OCI-LY1 (cell line): ENCODE measurements around the gene NR1D2.

Experiments used
- H2AFZ ChIP-seq: fragments of 200-600 bp; sonication (generic), shearing (Covaris generic); 2 replicates; pipeline ENCODE4 v1.6.0; 2014; ENCODE audit warnings: antibody characterized with exemption, mild to moderate bottlenecking, low read length
- H3F3A ChIP-seq: fragments of 200-600 bp; sonication (generic), shearing (Covaris generic); 2 replicates; pipeline ENCODE4 v1.6.0; 2014; ENCODE audit warnings: mild to moderate bottlenecking, antibody characterized with exemption, low read length, moderate library complexity; ENCODE audit not compliant: insufficient read depth
- H3K27ac ChIP-seq: fragments of 200-600 bp; sonication (generic); 2 replicates; pipeline ENCODE4 v1.5.1; 2014; ENCODE audit warnings: low read length, mixed run types, mild to moderate bottlenecking, low read depth; ENCODE audit not compliant: poor library complexity, severe bottlenecking
- H3K27me3 ChIP-seq: fragments of 200-600 bp; sonication (generic); 2 replicates; pipeline ENCODE4 v1.6.0; 2014; ENCODE audit warnings: antibody characterized with exemption, mild to moderate bottlenecking, low read length, moderate library complexity; ENCODE audit not compliant: insufficient read depth
- H3K36me3 ChIP-seq: fragments of 200-600 bp; sonication (generic); 2 replicates; pipeline ENCODE4 v1.6.1; 2014; ENCODE audit warnings: mild to moderate bottlenecking, antibody characterized with exemption, low read length, moderate library complexity, mixed read lengths; ENCODE audit not compliant: insufficient read depth
- H3K4me1 ChIP-seq: fragments of 200-600 bp; sonication (generic); 2 replicates; pipeline ENCODE4 v1.5.1; 2014; ENCODE audit warnings: mild to moderate bottlenecking, low read length, moderate library complexity; ENCODE audit not compliant: insufficient read depth, severe bottlenecking
- H3K4me2 ChIP-seq: fragments of 200-600 bp; sonication (generic), shearing (Covaris generic); 2 replicates; pipeline ENCODE4 v1.6.1; 2014; ENCODE audit warnings: low read length
- H3K4me3 ChIP-seq: fragments of 200-600 bp; sonication (generic); 2 replicates; pipeline ENCODE4 v1.5.1; 2014; ENCODE audit warnings: low read length, low read depth, mild to moderate bottlenecking, mixed read lengths; ENCODE audit not compliant: poor library complexity, severe bottlenecking
- H3K79me2 ChIP-seq: fragments of 200-600 bp; shearing (Covaris generic); 2 replicates; pipeline ENCODE4 v1.6.1; 2016; ENCODE audit warnings: mixed run types, low read length, mixed read lengths; ENCODE audit not compliant: insufficient read depth
- H3K9ac ChIP-seq: fragments of 200-600 bp; sonication (generic), shearing (Covaris generic); 2 replicates; pipeline ENCODE4 v1.6.1; 2014; ENCODE audit warnings: mild to moderate bottlenecking, low read length, mixed read lengths
- H3K9me2 ChIP-seq: fragments of 200-600 bp; sonication (generic), shearing (Covaris generic); 2 replicates; pipeline ENCODE4 v1.6.1; 2014; ENCODE audit warnings: low read depth, mild to moderate bottlenecking, low read length, mixed read lengths
- H3K9me3 ChIP-seq: fragments of 200-600 bp; shearing (Covaris generic); 2 replicates; pipeline ENCODE4 v1.6.1; 2014; ENCODE audit warnings: low read length, mixed read lengths
- H4K20me1 ChIP-seq: fragments of 200-600 bp; sonication (generic), shearing (Covaris generic); 2 replicates; pipeline ENCODE4 v1.6.0; 2016; ENCODE audit warnings: mild to moderate bottlenecking, low read length; ENCODE audit not compliant: insufficient read depth
- EZH2 ChIP-seq: fragments of 200-600 bp; sonication (generic), shearing (Covaris generic); IDR thresholded peaks from 2 replicates; pipeline ENCODE4 v1.8.0; 2017; ENCODE audit warnings: borderline replicate concordance, mixed run types, mild to moderate bottlenecking, antibody characterized with exemption, low read length, moderate library complexity, mixed read lengths
- TF ChIP-seq, protein P1 (sequence below): fragments of 200-600 bp; sonication (generic), shearing (Covaris generic); IDR thresholded peaks from 2 replicates; pipeline ENCODE4 v1.5.1; 2017; ENCODE audit warnings: mild to moderate bottlenecking, antibody characterized with exemption, low read length, moderate library complexity, mixed read lengths

Gene NR1D2

DNA sequence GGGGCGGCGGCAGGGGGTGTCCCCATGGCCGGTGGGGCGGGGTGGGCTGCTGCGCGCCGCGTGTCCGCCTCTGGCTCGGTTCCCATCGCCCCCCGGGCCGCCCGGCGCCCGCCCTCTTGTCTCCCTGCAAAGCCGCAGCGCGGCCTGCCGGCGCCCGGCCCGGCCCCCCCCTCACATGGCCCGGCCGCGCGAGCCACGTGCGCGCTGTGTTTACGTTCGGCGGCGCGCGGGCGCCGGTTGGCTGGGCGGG lies 502 bp downstream of the NR1D2 start:
- no peaks in the 10 kb centered on the region for H3K9me2 ChIP-seq
- peak overlapping the region; percentile 69 for H3K4me3 ChIP-seq
- no peaks in the 10 kb centered on the region for H3K79me2 ChIP-seq
- H2AFZ ChIP-seq: no peak overlapping the region
- H3K27ac ChIP-seq: no peak overlapping the region
- H3K9me3 ChIP-seq: no peaks in the 10 kb centered on the region
- H3K27me3 ChIP-seq: no peaks in the 10 kb centered on the region
- peak overlapping the region; percentile 42; the same call in 1 of the 2 replicates for H3K9ac ChIP-seq
- no peaks in the 10 kb centered on the region; the same call in 1 of the 2 replicates for H3K36me3 ChIP-seq
- peaks cover 10% of the 10 kb centered on the region for H3F3A ChIP-seq
- H3K4me2 ChIP-seq: peak overlapping the region; percentile 87
- TF ChIP-seq, protein P1, sequence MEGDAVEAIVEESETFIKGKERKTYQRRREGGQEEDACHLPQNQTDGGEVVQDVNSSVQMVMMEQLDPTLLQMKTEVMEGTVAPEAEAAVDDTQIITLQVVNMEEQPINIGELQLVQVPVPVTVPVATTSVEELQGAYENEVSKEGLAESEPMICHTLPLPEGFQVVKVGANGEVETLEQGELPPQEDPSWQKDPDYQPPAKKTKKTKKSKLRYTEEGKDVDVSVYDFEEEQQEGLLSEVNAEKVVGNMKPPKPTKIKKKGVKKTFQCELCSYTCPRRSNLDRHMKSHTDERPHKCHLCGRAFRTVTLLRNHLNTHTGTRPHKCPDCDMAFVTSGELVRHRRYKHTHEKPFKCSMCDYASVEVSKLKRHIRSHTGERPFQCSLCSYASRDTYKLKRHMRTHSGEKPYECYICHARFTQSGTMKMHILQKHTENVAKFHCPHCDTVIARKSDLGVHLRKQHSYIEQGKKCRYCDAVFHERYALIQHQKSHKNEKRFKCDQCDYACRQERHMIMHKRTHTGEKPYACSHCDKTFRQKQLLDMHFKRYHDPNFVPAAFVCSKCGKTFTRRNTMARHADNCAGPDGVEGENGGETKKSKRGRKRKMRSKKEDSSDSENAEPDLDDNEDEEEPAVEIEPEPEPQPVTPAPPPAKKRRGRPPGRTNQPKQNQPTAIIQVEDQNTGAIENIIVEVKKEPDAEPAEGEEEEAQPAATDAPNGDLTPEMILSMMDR: no peak
- no peak for TF ChIP-seq EZH2
- H4K20me1 ChIP-seq: no peaks in the 10 kb centered on the region
- H3K4me1 ChIP-seq: peaks cover 25% of the 10 kb centered on the region

DNA sequence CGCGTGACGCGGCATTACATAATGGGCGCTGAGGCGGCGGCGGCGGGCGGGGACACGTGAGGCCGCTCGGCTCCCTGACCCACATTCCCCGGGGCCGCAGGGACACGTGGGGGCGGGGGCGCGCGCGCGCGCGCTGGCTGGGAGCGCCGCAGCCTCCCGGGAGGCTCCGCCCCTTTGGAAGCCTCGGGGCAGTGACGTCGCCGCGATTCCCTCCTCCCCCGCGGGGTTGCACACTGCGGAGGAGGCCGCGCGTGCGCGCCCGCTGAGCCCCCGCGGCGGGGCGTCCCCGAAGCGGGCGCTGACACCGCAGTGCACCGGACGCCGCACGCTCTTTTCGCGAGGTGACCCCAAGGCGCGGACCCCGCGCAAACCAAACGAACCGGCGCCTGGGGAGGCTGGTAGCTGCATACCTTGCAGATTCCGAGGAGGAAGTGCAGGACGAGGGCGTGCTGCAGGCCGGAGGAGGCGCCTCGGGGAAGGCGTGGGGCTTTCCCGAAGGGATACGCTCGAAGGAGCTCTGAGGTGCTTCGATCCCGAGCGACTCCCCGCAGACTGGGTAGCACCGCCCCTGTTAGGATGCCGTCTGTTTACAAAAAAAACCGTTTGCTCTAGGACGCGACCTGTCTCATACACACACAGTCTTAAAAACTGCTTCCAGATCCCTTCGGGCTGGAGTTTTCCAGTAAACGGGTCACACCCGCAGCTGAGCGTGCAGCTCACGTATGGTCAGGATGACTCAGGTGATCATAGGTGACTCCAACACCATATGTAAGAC lies 1.0 kb downstream of the NR1D2 start:
- TF ChIP-seq, protein P1: no peak
- no peak for TF ChIP-seq EZH2
- peaks cover 10% of the 10 kb centered on the region for H3F3A ChIP-seq
- H3K36me3 ChIP-seq: no peaks in the 10 kb centered on the region; the same call in 1 of the 2 replicates
- peak overlapping the region; percentile 70 for H3K9ac ChIP-seq
- peak overlapping the region; percentile 87 for H3K4me2 ChIP-seq
- no peak overlapping the region for H3K27ac ChIP-seq
- no peaks in the 10 kb centered on the region for H3K27me3 ChIP-seq
- no peaks in the 10 kb centered on the region for H4K20me1 ChIP-seq
- H3K4me1 ChIP-seq: peaks cover 25% of the 10 kb centered on the region
- H3K9me3 ChIP-seq: no peaks in the 10 kb centered on the region
- no peaks in the 10 kb centered on the region for H3K79me2 ChIP-seq
- no peak overlapping the region for H2AFZ ChIP-seq
- no peaks in the 10 kb centered on the region for H3K9me2 ChIP-seq
- peak overlapping the region; percentile 69 for H3K4me3 ChIP-seq

DNA sequence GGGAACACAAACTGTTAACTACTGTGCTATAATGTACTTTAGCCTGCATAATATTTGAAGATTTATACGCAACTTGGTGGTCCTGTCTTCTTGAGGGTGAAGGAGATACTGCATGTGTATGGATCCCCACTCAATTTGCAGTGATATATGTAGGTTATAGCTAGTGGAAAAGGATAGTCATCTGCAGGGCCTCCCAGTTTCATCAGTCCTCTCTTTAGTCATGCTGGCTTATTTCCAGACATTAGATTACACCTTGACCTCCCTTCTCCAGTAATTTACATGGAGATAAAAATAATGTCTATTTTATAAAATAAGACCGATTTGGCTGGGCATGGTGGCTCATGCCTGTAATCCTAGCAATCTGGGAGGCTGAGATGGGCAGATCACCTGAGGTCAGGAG lies 3.7 kb downstream of the NR1D2 start:
- H2AFZ ChIP-seq: no peak overlapping the region
- no peaks in the 10 kb centered on the region for H3K27me3 ChIP-seq
- H3K27ac ChIP-seq: no peak overlapping the region
- H3K4me3 ChIP-seq: no peak overlapping the region
- no peaks in the 10 kb centered on the region; the same call in 1 of the 2 replicates for H3K36me3 ChIP-seq
- H3K9ac ChIP-seq: no peak overlapping the region
- no peaks in the 10 kb centered on the region for H4K20me1 ChIP-seq
- H3K9me2 ChIP-seq: no peaks in the 10 kb centered on the region
- peaks cover 42% of the 10 kb centered on the region for H3K4me1 ChIP-seq
- no peak overlapping the region for H3K4me2 ChIP-seq
- TF ChIP-seq, protein P1: no peak
- TF ChIP-seq EZH2: no peak
- peaks cover 10% of the 10 kb centered on the region for H3F3A ChIP-seq
- H3K9me3 ChIP-seq: no peaks in the 10 kb centered on the region
- H3K79me2 ChIP-seq: no peaks in the 10 kb centered on the region
